K562 (cell line): Measurements from ENCODE around the gene CDIPT. TPM values are rescaled to one million over a fixed set of nuclear protein-coding genes. Genes with fewer than 3 reads are reported as not detected.

Experiments used
- CBX3 ChIP-seq, 2 experiments: IDR thresholded peaks; 1 replicate in 1 of 2; 2 replicates in 1 of 2; pipeline ENCODE4 v1.6.1; 2012; ENCODE audit warnings: inconsistent platforms in 2 of 2, low read length in 2 of 2, borderline replicate concordance in 1 of 2, control low read depth in 1 of 2
- FOXO4 ChIP-seq: fragments of 450-650 bp; formaldehyde crosslinking; IDR thresholded peaks from 2 replicates; pipeline ENCODE4 v1.4.0; 2020; ENCODE audit warnings: mild to moderate bottlenecking, moderate library complexity
- HDAC8 ChIP-seq: fragments of 450-650 bp; IDR thresholded peaks from 2 replicates; pipeline ENCODE4 v1.6.1; 2016; ENCODE audit warnings: mild to moderate bottlenecking, missing genetic modification characterization, moderate library complexity, missing compliant biosample characterization
- MCM2 ChIP-seq: fragments of 450-650 bp; IDR thresholded peaks from 2 replicates; pipeline ENCODE4 v1.6.1; 2017; ENCODE audit warnings: low read depth, mild to moderate bottlenecking
- ZMIZ1 ChIP-seq, 2 experiments: fragments of 150-350 bp in 1 of 2; IDR thresholded peaks; 2 replicates each; pipeline ENCODE4 v1.6.1; 2012 to 2016; ENCODE audit warnings: low read depth in 2 of 2, low read length in 2 of 2, mild to moderate bottlenecking in 1 of 2, moderate library complexity in 1 of 2
- ZNF224 ChIP-seq: sonication (generic); formaldehyde crosslinking; IDR thresholded peaks from 2 replicates; pipeline ENCODE4 v1.8.0; 2022; ENCODE audit warnings: mild to moderate bottlenecking, missing genetic modification reagents
- ZNF41 ChIP-seq: fragments of 250-450 bp; sonication (Bioruptor Pico); conservative IDR thresholded peaks from 2 replicates; pipeline ENCODE4 v1.4.0; 2020; ENCODE audit warnings: mild to moderate bottlenecking
- ZNF764 ChIP-seq: fragments of 250-450 bp; sonication (Bioruptor Pico); IDR thresholded peaks from 2 replicates; pipeline ENCODE4 v1.4.0; 2020; ENCODE audit warnings: low read depth, mild to moderate bottlenecking, moderate library complexity
- polyA plus RNA-seq, 8 experiments: library from polyadenylated mRNA; depleted of rRNA in 4 of 8; stranded (reverse) in 5 of 8; unstranded in 3 of 8; fragments of >200 nt; fragmentation: Nextera tagmentation in 2 of 8; fragmentation: Illumina TruSeq in 1 of 8; extraction: Ambion mirVana in 2 of 8; extraction: Trizol in 1 of 8; gene quantifications; 2 replicates each; pipeline versions ENCODE4 v1.2.1 to v1.2.3, GENCODE V29; 2011 to 2014; ENCODE audit warnings: inconsistent platforms in 1 of 8, missing spikeins in 1 of 8
- total RNA-seq, 7 experiments: library from RNA; depleted of rRNA in 6 of 7; stranded (reverse); fragments of >200 nt in 6 of 7; fragmentation: Illumina TruSeq in 2 of 7; extraction: Trizol in 2 of 7; gene quantifications; 2 replicates each; pipeline versions ENCODE4 v1.2.1 to v1.2.3, GENCODE V29; 2011 to 2021; ENCODE audit warnings: low replicate concordance in 1 of 7
- TF ChIP-seq, protein P1 (sequence below): sonication (generic); formaldehyde crosslinking; IDR thresholded peaks from 2 replicates; pipeline ENCODE4 v1.9.0; 2022; ENCODE audit warnings: mild to moderate bottlenecking, missing genetic modification reagents

Gene CDIPT
- total and polyA plus RNA-seq, 9 of the 15 experiments (the other 6 are each of a cell fraction or from before 2014, with no cell fraction given): 1.3 to 37.0 (median 23.0) TPM

DNA sequence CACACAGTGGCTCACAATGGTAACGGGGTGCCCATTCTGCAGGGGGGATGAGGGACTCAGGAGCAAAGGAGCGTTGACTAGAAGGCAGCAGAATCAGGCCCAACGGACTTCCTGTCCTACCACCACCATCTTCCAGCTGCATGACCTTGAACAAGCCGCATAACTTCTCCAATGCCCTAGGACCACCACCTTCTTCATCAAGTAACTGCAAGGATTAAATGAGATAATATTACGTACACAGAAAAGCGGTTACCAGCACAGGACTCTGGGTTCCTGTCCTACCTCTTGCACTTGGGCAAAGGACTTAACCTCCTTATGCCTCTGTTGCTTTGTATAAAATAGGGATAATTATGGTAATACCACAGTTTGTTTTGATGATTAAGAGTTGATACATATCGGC is 41.9 kb upstream of the CDIPT start (continued):
- no peak for TF ChIP-seq ZMIZ1 (IDR thresholded peaks at IDR 0.05; ENCODE audit: low read depth in 2 of 2, low read length in 2 of 2)
- TF ChIP-seq ZNF41 (CRISPR knock-in tag): no peak
- TF ChIP-seq FOXO4 (CRISPR knock-in tag): no peak
- TF ChIP-seq, protein P1, sequence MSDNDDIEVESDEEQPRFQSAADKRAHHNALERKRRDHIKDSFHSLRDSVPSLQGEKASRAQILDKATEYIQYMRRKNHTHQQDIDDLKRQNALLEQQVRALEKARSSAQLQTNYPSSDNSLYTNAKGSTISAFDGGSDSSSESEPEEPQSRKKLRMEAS (CRISPR knock-in tag): no peak
- no peak for TF ChIP-seq HDAC8 (tag)
- TF ChIP-seq ZNF764 (CRISPR knock-in tag): no peak
- no peak for TF ChIP-seq ZNF224 (CRISPR knock-in tag)
- TF ChIP-seq MCM2: no peak
- TF ChIP-seq CBX3 (IDR thresholded peaks at IDR 0.05; ENCODE audit: borderline replicate concordance in 1 of 2, low read length in 2 of 2): no peak
- TF ChIP-seq, all 486 proteins: peak for 0
